GM21515 (cell line): ENCODE data around the gene TRAF3.

Experiments used
- ATAC-seq: cut with Tn5 transposase; IDR thresholded peaks from one replicate; pipeline ENCODE4 v1.9.1; 2021; ENCODE audit not compliant: unreplicated experiment

Gene TRAF3

DNA sequence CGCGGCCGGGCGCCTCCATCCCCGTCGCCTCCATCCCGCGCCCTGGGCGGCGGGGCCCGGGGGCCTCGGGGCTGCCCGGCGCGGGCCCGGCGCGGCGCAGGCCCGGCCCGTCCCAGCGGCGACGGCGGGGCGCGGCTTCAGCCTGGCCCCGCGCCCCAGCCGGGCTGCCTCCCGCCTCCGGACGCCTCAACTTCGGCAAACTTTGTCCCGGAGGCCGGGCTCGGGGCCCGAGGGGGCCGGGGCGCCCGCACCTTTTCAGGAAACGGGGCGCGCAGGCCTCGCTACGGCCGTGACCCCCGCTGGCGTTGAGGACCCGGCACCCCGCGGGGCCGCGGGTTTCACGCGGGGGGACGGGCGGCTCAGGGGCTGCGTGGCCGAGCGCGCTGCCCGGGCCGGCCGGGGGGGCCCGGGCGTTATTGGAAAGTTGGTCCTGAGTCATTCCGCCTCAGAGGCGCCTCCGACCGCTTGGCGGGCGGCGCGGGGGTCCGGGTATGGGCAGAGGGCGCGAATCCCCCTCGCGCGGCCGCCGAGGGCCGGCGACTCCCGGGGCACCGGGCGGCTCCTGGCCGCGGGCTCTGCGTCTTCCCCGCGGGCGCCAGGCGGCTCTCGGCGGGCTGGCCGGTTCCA lies 575 bp downstream of the TRAF3 start:
- peak; percentile 9 for ATAC-seq

DNA sequence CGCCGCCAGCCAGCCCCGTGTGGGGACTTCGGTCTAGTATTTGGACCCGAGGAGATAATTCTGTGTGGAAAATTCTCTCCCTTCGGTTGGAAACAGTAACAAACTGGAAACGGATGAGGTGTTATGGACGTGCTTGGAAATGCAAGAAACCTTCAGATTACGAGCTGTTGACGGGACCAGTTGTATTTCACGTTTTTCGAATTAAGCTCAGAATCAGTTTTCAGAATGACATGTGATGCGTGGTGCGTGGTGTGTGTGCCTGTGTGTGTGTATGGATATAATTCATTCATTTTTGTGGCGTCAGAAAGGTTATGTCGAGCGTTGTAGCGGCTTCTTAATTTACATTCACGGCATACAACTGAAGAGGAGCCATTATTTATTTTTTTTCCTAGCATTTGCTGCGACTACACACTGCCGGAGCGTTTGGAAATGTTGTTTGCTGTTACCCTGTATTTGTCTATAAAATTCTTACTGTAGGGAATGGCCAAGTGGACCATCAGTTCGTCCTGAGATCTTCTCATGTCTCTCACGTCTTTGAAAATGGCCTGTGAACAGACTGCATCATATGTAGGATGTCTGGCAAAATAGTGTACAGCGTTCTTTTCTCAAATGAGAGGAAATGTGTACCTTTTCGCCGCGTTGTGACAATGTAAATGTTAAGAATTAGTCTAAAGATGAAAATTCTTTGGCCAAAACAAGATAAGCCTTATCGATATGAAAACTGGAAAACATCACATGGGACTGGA lies 1.3 kb downstream of the TRAF3 start:
- no peak for ATAC-seq

DNA sequence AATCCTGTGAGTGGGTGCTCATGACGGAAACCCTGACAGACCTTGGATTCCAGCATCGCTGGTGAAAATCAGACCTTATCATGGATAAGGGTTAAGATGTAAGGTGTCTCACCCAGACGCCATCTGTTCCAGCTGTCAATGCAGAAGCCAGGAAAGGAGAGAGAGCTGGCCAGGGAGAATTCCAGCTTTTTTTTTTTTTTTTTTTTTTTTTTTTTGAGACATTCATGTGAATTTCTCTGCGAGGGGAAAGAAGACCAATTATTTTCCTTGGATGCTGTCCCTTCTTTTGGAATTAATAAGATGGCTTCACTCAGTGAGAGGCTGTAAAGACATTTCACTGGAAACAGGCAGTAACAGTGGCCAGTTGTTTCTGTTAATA lies 1.8 kb downstream of the TRAF3 start:
- ATAC-seq, result no peak

DNA sequence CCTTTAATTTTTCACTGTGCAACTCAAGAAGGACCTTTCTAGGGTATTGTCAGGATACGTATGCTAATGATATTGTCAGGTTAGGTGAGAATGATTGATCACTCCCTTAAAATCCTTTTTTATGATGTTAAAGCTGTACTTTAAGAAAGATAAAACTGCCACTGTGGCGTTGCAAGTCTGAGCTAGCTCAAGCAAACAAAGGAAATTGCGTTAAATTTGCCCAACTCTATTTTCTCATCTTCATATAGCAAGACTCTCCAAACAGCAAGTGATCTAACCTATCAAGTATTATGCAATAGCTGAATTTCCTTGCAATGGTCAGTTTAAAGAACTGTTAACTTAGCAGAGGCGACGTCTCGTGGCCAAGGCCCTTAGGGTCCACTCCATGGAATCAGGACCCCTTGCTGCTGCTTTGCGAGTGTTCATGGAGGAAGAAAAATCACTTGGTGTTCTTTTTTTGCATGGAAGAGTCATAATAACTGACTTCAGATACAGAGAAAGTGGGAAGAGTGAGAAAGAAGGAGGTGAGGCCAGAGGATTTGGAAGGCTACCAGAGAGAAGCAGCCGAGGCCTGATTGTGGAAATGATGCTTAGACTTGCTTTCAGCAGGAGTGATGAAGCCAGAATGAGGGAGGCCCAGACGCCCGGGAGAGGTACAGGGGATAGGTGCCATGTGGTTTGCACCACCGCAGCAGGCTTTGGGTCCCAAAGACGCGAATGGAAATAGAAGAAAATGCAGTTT lies 2.5 kb downstream of the TRAF3 start:
- ATAC-seq, result no peak

DNA sequence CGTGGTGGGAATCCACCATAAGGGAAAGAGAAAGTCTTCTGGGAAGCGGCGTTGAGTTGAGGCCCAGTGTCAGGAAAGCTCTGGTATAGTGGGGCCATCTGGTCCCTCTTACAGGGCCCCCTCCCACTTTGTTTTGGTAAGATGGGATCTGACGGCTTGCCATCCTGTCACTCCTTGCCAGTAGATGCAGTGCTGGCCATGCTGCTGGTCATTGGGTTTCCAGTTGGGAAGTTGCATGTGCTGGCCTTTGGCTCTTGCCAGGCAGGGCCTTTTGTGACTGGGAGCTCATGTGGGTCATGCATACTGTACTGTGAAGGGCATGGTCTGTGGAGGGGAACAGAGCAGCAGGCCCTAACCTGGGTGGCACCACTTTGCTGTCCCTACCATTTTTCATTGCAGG lies 3.8 kb downstream of the TRAF3 start:
- ATAC-seq, result no peak

DNA sequence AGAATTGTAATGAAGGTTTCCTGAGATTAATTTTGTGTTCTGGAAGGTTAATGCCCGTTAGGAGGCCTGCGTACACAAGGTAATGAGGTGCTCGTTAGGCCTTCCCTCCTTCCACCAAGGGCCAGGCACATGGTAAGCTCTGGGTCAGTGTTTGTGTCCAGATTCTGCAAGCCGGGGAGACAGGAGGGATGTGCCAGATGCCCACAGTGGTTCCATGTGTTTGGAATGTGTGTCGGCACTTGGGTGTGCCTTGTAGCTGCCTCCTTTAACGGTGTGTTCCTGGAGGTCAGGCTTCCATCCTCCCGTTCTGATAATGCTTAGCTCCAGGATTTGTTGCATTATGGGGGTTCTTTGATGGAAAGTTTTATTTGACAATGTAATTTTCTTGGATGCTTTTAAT lies 5.7 kb downstream of the TRAF3 start:
- no peak for ATAC-seq

DNA sequence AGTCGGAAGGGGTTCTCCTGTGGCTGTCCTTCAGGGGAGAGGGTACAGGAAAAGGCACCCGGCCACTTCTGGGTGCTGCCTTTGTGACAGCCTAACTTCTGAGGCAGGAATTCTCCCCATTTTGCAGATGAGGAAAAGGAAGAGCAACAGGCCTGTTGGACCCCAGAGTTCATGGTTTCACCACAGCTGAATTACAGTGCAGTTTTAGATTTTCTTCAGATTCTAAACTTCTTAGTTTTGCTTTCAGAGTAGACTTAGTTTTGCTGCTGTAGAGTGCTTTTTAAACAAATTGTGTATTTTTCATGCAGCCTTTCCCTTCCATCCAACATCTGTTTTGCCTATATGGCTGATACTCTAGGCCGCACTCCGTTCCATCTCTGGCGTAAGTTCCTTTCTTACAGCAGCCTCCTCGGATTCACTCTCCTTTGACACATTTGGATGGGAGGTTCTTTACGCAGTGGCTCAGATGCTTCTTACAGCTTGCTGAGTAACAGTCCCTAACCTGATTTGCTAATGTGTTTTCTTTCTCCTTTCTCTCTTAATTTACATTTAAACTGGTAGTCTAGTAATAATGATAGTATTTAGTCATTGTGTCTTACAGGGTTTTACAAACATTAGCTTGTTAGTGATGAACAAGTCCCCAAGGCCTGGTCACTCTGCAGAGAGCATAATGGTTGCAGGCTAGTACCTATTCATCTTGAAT lies 7.8 kb downstream of the TRAF3 start:
- no peak for ATAC-seq

DNA sequence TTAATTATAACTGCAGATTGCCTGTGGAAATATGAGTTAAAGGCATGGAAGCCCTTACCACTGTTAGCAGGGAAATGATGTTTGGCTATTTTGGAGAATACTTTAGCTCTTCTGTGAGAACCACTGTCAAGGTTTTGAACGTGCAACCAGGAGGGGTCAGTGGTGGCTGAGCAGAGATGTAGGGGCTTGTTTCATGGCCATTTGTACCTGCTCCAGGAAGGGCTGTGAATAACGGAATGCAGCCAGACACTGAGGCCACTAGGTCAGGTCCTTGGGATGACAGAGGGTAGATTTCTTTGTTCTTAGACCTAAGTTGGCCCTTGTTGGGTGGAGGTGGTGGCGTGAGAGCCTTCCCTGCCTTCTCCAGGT lies 8.3 kb downstream of the TRAF3 start:
- no peak for ATAC-seq

DNA sequence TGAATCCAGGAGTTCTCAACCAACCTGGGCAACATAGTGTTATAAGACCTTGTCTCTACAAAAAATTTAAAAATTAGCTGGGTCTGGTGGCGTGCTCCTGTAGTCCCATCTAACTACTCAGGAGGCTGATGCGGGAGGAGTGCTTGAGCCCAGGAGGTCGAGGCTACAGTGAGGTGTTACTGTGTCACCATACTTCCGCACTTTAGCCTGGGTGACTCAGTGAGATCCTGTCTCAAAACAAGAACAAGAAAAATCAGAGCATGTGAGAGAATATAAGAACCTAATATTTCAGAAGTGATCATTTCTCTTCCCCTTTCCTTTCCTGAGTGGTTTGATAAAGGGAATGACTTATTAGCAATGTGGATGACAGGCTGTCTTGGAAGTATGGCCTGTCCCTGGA lies 9.5 kb downstream of the TRAF3 start:
- no peak for ATAC-seq

DNA sequence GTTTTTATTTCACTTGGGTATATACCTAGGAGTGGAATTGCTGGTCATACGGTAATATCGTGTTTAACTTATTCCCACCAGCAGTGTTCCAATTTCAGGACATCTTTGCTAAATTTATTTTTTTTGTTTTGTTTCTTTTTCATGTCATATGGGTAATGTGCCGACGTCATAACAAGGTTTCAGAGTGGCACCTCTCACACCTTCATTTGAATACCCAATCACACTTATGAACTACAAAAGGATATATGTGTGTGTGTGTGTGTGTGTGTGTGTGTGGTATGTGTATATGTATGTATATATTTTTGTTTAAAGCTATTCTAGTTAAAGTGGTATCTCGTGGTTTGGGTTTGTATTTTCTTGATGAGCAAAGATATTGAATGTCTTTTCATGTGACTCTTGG lies 12.1 kb downstream of the TRAF3 start:
- no peak for ATAC-seq

DNA sequence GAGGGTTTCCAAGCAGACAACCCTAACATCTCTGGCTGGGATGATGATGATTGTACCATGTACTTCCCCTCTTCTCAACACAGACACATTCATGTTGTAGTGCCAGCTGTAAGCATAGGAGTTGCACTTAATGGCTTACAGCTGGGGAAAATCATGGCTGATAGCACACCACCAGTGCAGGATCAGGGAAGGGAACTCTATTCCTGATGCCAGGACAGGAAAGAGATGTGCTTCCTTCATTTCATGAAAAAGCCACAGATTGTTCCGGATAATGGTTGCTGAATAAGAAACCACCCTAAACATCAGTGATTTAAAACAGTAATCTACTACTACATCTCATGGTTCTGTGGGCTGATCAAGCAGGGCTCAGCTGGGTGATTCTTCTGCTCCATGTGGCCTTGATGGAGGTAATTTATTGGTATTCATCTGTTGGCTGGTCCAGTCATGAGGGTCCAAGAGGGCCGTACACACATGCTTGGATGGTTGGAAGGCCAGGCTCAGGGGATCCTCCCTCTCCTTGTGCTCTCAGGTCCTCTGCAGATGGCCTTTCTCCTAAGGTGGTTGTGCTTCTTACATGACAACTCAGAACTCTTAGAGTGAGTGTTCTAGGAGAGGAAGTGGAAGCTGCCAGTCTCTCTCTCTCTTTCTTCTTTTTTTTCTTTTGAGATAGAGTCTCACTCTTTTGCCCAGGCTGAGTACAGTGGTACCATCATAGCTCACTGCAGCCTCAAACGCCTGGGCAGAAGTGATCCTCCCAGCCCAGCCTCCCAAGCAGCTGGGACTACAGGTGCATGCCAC lies 16.5 kb downstream of the TRAF3 start:
- no peak for ATAC-seq

DNA sequence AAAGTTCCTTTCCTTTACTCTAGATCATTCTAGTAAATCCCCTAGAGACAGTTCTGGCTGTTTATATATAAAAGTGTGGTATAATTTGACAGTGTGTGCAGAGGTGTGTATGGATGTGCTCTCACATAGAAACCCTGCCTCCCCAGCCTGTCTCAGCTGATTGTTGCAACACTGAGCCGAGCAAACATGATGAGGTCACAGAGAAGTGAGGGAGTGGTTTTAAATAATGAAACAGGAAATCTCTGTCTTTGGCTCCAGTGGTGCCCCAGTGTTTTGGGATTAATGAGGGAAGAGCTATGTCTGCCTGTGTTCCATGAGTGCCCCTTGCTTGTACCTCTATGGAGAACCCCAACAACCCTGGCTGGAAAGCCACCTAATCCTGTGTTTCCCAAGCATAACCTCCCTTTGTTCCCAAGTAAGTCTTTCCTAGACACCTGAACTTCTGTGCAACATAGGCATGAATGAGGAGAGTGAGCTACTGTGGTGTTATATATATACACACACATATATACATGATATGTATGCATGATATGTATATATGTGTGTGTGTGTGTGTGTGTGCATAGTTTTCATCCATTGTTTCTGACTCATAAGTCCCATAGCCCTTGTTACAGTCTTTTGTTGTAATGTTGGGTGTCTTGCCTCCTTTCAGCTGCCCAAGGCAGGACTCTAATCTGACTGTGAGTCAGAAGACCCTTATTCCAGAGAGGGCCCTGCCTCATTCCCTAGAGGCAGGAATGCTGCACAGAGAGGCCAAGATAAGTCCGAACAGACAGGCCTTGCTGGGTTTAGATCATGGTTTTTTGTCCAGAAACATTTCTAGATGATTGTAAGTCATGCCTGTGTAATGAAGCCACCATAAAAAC lies 18.0 kb downstream of the TRAF3 start:
- ATAC-seq, result no peak

DNA sequence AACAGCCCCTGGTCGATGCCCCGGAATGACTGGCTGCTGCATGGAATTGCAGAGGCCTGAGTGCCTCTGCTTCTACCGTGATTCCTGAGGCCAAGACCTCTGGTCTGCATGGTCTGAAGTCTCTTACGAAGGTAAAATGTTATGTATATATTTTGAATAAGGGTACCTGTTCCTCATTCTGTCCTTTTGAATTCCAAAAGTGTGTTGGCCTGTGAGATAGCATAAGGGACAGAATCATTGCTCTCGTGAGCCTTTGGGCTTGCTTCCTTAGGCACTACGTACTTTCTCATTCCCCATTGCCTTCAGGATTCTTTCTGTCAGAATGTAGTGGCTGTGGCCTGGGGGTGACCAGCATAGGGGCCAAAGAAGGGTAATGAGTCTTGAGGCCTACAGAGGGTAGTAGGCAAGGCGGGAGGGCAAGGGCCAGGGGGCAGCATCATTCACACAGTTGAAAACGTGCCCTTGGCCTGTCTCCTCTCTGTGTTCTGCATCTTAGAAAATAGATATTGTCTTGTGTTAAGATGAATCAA lies 19.5 kb downstream of the TRAF3 start:
- no peak for ATAC-seq

DNA sequence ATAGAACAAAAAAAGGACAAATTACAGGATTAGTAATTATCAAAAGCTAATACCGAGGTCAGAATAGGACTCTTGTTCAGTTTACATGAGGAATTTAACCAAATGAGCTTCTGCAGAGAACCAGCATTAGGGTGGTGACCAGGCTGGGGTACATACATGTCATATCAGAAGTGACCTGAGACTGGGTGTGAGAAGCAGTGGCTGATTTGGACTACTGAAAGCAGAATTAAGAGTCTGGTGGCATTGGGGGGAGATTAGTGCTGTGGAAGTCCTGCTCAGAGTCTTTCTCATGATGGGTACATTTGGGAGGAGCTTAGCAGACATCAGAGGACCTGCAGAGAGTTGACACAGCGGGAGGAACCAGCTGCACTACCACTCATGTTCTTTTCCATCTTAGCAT lies 21.7 kb downstream of the TRAF3 start:
- no peak for ATAC-seq

DNA sequence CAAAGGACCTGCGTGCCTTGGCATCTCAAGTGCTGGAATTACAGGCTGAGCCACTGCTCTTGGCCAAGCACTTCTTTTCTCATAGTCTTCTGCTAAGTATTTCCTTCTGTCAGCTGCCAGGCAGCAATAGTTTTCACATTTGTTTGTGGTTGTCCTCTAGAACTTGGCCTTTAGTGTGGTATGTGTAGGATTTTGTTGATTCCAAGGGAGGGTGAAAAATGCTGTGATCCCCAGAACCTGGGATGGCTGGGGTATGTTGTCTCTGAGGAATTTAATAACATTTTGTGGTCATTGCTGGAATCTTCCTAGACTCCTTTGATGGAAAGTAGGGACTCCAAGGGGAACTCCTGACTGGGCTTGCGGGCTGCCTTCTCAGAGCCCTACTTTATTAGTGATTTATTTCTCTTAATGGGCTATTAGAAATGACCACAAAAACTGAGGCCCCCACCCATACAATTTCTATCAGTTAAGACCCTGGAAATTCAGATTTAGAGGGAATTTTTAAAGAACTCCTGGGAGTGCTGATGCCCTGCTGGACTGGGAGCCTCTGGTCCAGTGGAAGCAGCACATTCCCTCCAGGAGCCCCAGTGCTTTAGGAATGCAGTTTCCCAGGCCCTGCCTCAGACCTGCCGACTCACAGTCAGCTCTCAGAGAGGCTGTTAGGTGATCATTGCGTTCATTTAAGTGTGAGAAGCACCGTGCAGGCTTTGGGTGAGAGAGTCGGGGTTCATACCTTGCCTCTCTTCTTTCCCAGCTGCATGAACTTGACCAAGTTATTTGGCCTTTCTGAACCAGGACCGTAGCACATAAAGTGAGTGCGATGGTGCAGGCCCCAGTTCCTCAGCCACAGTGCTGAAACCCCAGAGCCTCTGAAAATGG lies 22.7 kb downstream of the TRAF3 start:
- no peak for ATAC-seq

DNA sequence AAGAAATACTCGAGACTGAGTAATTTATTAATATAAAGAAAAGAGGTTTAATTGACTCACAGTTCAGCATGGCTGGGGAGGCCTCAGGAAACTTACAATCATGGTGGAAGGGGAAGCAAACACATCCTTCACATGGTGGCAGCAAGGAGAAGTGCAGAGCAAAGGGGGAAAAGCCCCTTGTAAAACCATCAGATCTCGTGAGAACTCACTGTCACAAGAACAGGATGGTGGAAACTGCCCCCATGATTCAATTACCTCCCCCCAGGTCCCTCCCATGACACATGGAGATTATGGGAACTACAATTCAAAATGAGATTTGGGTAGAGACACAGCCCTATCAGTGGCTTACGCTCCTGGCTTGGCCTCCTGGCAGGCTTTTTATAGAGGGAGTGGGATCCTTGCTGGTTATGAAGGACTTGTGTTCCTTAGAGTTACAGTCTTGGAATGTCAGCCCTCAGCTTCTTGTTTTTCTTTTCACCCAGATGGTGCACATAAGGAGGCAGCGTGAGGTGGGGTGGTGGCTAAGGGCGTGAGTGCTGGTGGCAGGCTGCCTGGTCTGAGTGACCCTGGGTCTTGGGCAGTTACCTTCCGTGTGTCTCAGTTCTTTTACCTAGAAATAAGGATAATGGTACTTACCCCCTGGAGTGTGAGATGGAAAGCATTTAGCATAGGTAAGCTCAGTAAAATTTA lies 25.7 kb downstream of the TRAF3 start:
- no peak for ATAC-seq

DNA sequence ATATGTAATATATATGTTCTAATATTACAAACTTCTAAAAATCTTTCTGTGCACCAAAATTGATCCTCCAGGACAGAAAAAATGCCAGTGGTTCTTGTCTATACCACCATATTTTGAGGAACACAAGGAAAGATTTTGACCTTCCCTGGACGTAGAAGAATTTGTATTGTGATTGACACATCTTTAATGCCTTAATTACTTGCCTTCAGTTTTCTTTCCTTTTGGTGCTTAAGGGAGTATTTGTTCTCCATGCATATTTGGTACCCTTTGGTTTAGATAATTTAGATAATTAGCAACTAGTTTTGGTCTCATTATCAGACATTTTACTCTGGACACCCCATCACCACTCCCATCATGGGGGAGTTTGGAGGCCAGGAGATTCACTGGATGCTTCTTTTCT lies 27.6 kb downstream of the TRAF3 start:
- ATAC-seq, result no peak

DNA sequence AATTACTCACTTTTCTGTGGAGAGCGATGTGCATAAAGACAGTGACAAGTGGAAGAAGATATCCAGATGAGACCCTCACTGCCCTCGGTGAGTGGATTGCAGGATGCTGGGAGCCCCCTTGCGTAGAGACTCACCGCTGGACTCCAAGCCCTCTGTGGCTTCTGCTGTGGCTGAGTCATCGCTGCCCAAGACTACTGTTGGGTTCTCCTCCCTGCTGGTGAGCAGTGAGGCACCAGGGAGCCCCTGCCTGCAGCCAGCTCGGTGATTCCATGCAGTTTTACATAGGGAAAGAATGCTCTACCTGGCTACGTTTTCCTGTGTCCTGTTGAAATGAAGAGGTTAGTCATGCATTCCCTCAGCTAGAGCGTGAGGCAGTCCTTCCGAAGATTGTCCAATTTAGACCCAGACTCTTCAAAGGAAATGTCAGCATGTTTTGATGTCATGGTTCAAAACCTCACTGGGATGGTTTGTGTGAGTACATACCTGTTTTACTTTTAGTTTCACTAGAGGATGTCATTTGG lies 28.2 kb downstream of the TRAF3 start:
- ATAC-seq, result peak; percentile 45
